Left ventricle myocardium inferior (tissue), 1 donor: ENCODE data around the gene MCAM. TPM values are rescaled to one million over a fixed set of nuclear protein-coding genes. Genes with fewer than 3 reads are reported as not detected.
A peak's percentile ranks its signal among the peaks of the same experiment; 100 is the strongest.

ENCODE experiments used
- DNase-seq: peaks from one replicate; pipeline ENCODE4 v3.0.0-alpha.2; 2020
- H3K27ac ChIP-seq: fragments of 200-600 bp; replicated peaks from 2 replicates; pipeline ENCODE4 v1.8.0; 2021
- H3K27me3 ChIP-seq: fragments of 200-600 bp; 2 replicates; pipeline ENCODE4 v1.8.0; 2021; ENCODE audit warnings: low read depth
- H3K36me3 ChIP-seq: fragments of 200-600 bp; 2 replicates; pipeline ENCODE4 v1.8.0; 2021
- H3K4me1 ChIP-seq: fragments of 200-600 bp; 2 replicates; pipeline ENCODE4 v1.8.0; 2021
- H3K4me3 ChIP-seq: fragments of 200-600 bp; 2 replicates; pipeline ENCODE4 v1.8.0; 2021; ENCODE audit warnings: mild to moderate bottlenecking, moderate library complexity
- H3K9me3 ChIP-seq: fragments of 200-600 bp; replicated peaks from 2 replicates; pipeline ENCODE4 v1.8.0; 2021
- intact Hi-C: fragments of 100-400 bp; cut with micrococcal nuclease; formaldehyde crosslinking; loops from one replicate; pipeline ENCODE4 v1.11.0; 2022
- total RNA-seq: library from RNA; stranded (reverse); fragmentation: NEBNext Ultra II Directional; extraction: Animal tissue kit (Norgen Biotek cat#: 25700); gene quantifications from one replicate; pipeline ENCODE4 v1.2.1, GENCODE V29; 2021
- TF ChIP-seq, protein P1 (sequence below): fragments of 200-600 bp; IDR thresholded peaks from 2 replicates; pipeline ENCODE4 v1.8.0; 2021; ENCODE audit warnings: antibody characterized with exemption, mild to moderate bottlenecking, borderline replicate concordance
- donor health status: DM: no; HTN: yes; CAD: no; lungs with severe emphysema.

MCAM gene
- total RNA-seq, 1 donor from 2014 or later: 59.2 TPM

DNA sequence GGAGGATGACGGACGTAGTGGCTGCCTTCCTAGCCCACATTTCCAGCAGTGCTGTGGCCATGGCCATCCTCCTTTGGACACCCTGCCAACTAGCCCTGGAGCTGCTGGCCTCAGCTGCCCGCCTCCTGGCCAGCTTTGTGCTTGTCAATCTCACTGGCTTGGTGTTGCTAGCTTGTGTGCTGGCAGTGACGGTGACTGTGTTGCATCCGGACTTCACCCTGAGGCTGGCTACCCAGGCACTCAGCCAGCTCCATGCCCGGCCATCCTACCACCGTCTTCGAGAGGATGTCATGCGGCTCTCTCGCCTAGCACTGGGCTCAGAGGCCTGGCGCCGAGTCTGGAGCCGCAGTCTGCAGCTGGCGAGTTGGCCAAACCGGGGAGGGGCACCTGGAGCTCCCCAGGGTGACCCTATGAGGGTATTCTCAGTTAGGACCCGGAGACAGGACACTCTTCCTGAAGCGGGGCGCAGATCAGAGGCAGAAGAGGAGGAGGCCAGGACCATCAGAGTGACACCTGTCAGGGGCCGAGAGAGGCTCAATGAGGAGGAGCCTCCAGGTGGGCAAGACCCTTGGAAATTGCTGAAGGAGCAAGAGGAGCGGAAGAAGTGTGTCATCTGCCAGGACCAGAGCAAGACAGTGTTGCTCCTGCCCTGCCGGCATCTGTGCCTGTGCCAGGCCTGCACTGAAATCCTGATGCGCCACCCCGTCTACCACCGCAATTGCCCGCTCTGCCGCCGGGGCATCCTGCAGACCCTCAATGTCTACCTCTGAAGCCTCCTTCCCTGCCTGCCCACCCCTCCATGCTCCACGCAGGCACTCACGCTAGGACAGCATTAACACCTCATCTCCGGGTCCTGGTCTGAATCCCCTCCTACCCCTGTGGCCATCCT lies 19.0 kb upstream of the MCAM start:
- Histone ChIP-seq H3K9me3 (no peaks in the 10 kb centered on the region), H3K36me3 (peaks cover 5% of the 10 kb centered on the region), H3K4me3 (peak overlapping the region; percentile 97), H3K27ac (peak overlapping the region; percentile 90), H3K4me1 (peaks cover 71% of the 10 kb centered on the region), H3K27me3 (no peaks in the 10 kb centered on the region)
- intact Hi-C loops: no loop called here
- no peak for DNase-seq
- TF ChIP-seq, protein P1, sequence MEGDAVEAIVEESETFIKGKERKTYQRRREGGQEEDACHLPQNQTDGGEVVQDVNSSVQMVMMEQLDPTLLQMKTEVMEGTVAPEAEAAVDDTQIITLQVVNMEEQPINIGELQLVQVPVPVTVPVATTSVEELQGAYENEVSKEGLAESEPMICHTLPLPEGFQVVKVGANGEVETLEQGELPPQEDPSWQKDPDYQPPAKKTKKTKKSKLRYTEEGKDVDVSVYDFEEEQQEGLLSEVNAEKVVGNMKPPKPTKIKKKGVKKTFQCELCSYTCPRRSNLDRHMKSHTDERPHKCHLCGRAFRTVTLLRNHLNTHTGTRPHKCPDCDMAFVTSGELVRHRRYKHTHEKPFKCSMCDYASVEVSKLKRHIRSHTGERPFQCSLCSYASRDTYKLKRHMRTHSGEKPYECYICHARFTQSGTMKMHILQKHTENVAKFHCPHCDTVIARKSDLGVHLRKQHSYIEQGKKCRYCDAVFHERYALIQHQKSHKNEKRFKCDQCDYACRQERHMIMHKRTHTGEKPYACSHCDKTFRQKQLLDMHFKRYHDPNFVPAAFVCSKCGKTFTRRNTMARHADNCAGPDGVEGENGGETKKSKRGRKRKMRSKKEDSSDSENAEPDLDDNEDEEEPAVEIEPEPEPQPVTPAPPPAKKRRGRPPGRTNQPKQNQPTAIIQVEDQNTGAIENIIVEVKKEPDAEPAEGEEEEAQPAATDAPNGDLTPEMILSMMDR: no peak

DNA sequence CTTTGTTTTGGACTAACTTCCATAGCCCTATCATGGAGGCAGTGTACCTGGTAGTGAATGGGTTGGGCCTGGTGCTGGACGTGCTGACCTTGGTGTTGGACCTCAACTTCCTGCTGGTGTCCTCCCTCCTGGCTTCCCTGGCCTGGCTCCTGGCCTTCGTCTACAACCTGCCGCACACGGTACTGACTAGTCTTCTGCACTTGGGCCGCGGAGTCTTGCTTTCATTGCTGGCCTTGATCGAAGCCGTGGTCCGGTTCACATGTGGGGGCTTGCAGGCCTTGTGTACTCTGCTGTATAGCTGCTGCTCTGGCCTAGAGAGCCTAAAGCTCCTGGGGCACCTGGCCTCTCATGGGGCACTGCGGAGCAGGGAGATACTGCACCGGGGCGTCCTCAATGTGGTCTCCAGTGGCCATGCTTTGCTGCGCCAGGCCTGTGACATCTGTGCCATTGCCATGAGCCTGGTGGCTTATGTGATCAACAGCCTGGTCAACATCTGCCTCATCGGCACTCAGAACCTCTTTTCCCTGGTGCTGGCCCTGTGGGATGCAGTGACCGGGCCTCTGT lies 18.2 kb upstream of the MCAM start:
- Histone ChIP-seq H3K4me3 (peak overlapping the region; percentile 97), H3K27me3 (no peaks in the 10 kb centered on the region), H3K9me3 (no peaks in the 10 kb centered on the region), H3K27ac (peak overlapping the region; percentile 90), H3K4me1 (peaks cover 63% of the 10 kb centered on the region), H3K36me3 (peaks cover 5% of the 10 kb centered on the region)
- intact Hi-C loops: no loop called here
- TF ChIP-seq, protein P1: no peak
- no peak for DNase-seq

DNA sequence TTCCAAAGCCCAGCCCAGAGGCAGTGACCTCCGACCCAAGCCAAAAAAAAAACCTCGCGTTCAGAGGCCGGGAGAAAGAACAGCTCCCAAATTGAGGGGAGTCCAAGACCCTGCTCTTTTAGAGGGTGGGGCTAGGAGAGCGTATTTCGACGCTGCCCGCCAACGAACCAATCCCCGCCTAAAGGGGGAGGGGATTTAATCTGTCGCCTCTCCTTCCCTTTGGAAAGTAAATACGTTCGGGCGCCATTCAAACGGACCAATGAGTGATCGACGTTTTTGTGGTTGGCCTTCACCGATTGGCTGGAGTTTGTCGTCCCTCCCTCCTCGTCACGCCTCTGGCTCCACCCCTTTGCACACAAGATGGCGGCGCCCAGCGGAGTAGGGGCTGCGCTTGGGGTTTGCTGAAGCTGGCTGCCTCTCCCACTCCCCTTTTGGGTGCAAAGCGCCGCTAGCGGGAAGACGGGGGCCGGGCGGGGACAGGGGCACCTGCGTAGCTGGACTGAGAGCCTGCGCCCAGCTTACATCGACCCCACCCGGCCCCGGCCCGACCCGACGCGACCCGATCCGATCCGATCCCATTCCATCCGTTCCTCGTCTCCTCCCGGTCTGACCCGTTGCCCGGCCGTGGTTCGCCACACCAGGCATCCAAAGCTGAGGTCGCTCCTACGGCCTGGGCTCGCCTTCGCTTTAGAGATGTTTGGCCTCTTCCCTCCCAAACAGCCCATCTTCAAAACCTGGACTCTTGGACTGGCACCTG lies 17.4 kb upstream of the MCAM start, which contains the start of gene RNF26:
Gene RNF26, plus strand, starts transcription at position 354 of the 757 bp plus-strand sequence. CDS start 596 bp downstream, outside the sequence.
- peak; percentile 91 for DNase-seq
- Histone ChIP-seq H3K36me3 (peaks cover 5% of the 10 kb centered on the region), H3K27ac (peak within 1 kb of the TSS; percentile 90), H3K9me3 (no peaks in the 10 kb centered on the region), H3K27me3 (no peaks in the 10 kb centered on the region), H3K4me1 (peaks cover 55% of the 10 kb centered on the region), H3K4me3 (peak within 1 kb of the TSS; percentile 97)
- TF ChIP-seq, protein P1: no peak
- intact Hi-C loops: no loop called here

DNA sequence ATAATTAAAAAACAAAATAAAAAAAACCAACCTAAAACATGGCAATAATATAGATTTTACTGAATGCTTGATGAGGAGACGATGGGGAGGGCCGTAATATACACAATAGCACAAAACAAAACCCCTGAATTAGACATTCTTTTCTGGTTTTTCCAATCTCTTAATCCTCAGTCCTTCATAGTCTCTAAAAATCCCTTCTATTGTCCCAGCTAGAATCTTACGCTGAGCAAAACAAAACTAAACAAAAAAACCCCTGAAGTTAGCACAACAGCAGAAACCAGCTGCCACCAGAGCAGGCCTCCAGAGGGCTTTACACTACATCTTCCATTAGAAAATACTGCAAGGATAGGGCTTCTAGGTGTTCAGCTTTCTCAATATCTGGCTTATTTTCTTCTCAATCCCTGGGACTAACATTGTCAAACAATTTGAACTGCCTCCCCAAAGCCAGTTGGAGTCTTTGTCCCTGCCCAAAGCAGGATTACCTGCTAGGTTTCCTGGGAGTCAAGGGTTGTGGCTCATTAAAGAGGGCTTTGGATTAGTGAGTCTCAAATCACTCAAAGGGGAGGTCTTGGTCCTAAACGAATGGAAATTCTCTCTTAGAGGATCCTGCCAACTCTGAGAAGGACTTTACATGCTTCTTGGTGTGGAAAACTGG lies 15.3 kb upstream of the MCAM start:
- Histone ChIP-seq H3K36me3 (peaks cover 5% of the 10 kb centered on the region), H3K27me3 (no peaks in the 10 kb centered on the region), H3K9me3 (no peaks in the 10 kb centered on the region), H3K4me1 (peaks cover 34% of the 10 kb centered on the region), H3K4me3 (no peak overlapping the region), H3K27ac (no peak overlapping the region)
- intact Hi-C loops: no loop called here
- TF ChIP-seq, protein P1: no peak
- DNase-seq: no peak

DNA sequence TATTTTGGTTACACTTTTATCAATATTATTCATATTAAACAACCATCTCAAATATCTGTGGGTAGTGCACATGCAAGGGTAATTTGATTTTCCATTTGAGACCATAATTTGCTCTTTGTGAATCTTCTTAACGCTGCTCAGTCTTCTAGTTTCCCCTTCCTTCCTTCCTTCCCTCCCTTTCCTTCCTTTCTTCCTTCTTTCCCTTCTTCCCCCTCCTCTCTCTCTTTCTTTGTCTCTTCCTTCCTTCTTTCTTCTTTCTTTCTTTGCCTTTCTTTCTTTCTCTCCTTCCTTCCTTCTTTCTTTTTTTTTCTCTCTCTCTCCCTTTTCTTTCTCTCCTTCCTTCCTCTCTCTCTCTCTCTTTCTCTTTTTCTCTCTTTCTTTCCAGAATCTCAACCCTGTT lies 13.3 kb upstream of the MCAM start:
- no peaks in the 10 kb centered on the region for H3K27me3 ChIP-seq
- H3K27ac ChIP-seq: no peak overlapping the region
- H3K4me1 ChIP-seq: peaks cover 14% of the 10 kb centered on the region
- TF ChIP-seq, protein P1: no peak
- no peak overlapping the region for H3K4me3 ChIP-seq
- H3K9me3 ChIP-seq: no peaks in the 10 kb centered on the region
- intact Hi-C loops: no loop called here
- no peak for DNase-seq
- no peaks in the 10 kb centered on the region for H3K36me3 ChIP-seq
